ENCODE measurements around the gene POLR1B.
"Not testable (repeated sequence)": the region's sequence is repeated elsewhere in the genome, so short reads cannot be mapped to it uniquely, and the experiment has no call there.

The POLR1B gene, protein sequence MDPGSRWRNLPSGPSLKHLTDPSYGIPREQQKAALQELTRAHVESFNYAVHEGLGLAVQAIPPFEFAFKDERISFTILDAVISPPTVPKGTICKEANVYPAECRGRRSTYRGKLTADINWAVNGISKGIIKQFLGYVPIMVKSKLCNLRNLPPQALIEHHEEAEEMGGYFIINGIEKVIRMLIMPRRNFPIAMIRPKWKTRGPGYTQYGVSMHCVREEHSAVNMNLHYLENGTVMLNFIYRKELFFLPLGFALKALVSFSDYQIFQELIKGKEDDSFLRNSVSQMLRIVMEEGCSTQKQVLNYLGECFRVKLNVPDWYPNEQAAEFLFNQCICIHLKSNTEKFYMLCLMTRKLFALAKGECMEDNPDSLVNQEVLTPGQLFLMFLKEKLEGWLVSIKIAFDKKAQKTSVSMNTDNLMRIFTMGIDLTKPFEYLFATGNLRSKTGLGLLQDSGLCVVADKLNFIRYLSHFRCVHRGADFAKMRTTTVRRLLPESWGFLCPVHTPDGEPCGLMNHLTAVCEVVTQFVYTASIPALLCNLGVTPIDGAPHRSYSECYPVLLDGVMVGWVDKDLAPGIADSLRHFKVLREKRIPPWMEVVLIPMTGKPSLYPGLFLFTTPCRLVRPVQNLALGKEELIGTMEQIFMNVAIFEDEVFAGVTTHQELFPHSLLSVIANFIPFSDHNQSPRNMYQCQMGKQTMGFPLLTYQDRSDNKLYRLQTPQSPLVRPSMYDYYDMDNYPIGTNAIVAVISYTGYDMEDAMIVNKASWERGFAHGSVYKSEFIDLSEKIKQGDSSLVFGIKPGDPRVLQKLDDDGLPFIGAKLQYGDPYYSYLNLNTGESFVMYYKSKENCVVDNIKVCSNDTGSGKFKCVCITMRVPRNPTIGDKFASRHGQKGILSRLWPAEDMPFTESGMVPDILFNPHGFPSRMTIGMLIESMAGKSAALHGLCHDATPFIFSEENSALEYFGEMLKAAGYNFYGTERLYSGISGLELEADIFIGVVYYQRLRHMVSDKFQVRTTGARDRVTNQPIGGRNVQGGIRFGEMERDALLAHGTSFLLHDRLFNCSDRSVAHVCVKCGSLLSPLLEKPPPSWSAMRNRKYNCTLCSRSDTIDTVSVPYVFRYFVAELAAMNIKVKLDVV

DNA sequence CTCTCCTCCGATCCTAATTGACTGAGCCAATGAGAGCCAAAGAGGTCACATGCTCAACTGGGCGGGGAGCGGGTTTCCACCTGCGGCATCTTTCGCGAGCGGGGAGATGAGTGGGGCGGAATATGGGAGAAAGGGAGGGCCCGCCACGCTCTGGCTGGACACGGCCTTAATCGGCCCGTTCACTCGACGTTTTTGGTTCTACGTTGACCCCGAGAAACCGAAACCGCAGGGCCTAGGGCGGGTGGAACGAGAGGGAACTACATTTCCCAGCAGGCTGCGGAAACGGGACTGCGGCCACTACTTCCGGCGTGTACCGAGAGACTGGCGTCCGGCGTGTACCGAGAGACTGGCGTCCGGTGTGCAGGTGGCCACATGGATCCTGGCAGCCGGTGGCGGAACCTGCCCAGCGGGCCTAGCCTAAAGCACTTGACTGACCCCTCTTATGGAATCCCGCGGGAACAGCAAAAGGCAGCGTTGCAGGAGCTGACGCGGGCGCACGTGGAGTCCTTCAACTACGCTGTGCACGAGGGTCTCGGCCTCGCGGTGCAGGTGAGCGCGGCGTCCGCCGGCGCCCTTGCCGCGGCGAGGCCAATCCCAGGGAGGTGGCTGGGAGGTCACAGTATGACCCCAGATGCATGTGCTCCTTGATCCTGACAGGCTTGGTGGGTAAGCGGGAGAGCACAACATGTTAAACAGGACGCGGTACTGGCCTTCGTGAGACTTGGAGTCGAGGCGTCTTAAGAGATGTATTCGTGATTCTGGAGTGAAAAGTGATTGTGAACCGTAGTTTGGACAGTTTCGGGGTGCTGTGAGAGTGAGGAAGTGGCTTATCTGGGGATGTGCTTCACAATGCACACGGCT is at the start of gene POLR1B:
POLR1B (plus strand) TSS at position 343 of the 861 bp plus-strand sequence; CDS start at position 373, 30 bp downstream.
- DNase-seq: peak; percentile 57 to 73 (median 60)

DNA sequence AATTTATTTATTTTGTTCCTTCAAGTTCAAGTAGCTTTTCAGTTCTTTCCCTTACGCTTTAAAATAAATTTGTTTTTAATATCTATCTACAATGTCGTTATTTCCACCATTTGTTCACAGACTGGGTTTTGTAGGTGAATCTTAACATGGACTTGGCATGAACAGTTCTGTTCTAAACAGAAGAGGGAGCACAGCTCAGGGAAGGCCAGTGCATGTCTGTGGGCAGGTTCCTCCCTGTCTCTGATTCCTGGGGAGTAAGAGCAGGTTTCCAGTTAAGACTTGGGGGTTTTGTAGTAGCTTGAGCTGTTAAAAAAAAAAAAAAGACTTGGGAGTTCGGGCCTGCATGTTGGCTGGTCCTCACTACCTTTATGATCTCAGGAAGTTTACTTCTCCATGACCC is 49.2 kb upstream of the POLR1B start:
- DNase-seq: no peak

DNA sequence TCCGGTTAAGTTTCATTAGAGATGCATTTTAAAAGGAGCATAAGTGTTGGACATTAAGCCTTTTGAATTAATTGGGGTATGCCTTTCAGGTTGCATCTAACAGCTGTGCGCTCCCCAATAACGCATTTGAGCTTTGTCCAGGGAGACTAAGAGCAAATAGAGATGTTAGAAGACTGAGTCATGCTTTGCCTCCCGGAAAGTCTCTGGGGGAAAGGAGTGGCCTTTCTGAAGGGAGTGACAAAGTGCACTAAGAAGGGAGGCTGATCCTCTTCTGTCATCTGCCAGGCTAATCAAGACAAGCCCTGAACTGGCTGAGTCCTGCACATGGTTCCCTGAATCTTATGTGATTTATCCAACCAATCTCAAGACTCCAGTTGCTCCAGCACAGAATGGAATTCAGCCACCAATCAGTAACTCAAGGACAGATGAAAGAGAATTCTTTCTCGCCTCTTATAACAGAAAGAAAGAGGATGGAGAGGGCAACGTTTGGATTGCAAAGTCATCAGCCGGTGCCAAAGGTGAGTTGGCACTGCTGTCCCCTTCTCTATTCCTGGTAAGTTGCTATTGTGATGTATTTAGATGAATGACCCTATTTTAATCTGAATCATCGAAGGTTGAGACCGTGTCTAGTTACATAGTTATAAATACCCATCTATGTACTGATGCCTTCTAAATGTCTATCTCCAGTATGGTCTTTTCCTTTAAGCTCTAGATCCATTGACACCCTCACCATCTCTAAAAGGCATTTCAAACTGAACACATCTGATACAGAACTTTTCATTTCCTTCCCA is 48.2 kb upstream of the POLR1B start:
- DNase-seq: no peak

DNA sequence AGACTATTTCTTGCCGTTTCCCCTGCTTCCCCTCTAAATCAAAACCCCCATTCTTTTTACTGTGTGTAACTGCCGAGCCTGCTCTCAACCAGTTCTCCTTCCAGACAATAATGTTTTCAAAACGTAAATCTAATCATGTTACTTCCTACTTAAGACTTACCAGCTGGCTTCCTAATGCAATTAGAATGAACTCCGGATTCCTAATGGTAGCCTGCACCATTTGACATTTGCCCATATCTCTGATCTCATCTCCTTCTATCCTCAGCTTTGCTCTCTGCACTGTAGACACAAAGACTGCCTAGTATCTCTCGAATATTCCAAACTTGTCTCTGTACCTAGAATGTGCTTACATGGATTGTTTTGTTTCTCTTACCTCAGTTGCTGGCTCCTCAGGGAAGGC is 47.4 kb upstream of the POLR1B start:
- no peak for DNase-seq

DNA sequence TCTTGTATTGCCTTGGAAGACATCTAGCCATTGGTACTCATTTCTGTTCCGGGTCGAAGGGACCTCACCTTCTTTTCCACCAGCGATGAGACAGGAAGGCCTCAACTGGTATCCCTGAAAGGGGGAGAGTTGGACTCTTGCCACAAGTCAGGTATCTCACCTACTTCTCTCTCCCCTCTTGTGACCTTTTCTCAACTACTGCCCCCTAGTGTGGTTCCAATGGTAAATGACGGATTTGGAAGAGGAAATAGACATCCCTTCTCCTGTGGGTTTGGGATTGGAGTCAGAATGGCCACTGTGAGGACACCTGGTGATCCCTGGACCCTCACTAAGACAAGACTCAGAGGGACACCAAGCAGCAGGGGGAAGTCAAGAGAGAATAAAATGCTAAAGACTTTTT is 46.4 kb upstream of the POLR1B start:
- not testable (repeated sequence) for DNase-seq

DNA sequence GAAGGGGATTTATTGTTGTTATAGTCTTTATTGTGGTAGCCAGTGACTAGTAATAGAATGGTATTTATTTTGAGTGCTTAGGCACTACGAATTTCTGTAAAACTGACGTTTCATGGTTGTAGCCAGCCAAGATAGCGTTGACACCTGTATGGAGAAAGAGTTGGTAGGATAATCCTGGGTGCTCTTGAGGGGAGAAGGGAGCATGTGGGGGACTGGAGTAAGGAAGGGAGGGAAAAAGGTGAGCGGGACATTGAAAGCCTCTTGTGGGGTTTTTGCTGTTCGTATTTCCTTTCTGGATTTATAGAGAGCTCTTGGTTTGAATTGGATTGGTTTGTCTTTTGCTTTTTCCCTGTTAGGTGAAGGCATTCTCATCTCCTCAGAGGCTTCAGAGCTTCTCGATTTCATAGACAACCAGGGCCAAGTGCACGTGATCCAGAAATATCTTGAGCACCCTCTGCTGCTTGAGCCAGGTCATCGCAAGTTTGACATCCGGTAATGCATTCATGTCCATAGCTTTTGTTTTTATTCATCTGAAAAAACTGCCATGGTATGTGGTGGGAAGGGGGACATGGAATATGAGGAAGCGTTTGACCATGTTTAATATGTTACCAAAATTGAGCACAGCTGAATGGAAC is 41.3 kb upstream of the POLR1B start:
- DNase-seq: not testable (repeated sequence)

DNA sequence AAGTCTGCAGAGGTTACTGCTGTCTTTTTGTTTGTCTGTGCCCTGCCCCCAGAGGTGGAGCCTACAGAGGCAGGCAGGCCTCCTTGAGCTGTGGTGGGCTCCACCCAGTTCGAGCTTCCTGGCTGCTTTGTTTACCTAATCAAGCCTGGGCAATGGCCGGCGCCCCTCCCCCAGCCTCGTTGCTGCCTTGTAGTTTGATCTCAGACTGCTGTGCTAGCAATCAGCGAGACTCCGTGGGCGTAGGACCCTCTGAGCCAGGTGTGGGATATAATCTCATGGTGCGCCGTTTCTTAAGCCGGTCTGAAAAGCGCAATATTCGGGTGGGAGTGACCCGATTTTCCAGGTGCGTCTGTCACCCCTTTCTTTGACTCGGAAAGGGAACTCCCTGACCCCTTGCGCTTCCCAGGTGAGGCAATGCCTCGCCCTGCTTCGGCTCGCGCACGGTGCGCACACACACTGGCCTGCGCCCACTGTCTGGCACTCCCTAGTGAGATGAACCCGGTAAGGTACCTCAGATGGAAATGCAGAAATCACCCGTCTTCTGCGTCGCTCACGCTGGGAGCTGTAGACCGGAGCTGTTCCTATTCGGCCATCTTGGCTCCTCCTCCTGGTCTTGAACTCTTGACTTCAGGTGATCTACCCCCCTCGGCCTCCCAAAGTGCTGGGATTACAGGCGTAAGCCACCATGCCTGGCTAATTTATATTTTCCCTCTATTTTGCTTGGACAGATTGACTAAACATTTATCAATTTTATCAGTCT is 32.8 kb upstream of the POLR1B start:
- DNase-seq: not testable (repeated sequence)

DNA sequence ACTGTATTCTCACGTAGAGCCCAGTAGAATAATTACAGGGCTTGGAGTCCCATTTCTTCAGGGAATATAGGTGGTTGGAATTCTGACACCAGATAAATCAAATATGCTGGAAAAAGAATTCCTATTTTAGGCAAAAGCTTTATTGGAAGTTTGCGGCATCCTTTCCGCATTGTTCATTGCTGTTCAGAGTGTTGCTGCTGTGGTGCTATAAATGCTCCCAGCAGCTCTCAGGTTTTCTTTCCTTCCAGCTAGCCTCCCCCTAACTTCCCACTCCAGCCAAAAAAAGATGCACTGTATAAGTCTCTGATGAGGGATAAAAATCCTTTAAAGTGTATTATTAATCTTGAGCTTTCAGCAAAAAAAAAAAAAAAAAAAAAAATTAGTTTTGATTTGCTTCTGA is 25.5 kb upstream of the POLR1B start:
- no peak for DNase-seq

DNA sequence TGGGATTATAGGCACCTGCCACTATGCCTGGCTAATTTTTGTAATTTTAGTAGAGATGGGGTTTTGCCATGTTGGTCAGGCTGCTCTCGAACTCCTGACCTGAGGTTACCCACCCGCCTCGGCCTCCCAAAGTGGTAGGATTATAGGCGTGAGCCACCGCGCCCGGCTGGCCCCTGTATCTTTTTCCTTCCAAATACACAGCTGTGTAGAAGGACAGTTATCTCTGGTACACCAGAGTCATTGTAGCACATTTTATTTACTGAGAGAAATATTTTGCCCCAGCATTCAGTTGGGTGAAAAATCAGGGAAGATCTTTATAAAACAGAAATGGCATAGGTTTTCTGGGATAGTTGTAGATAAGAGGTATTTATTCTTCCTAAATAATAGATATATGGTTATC is 23.5 kb upstream of the POLR1B start:
- DNase-seq: no peak

DNA sequence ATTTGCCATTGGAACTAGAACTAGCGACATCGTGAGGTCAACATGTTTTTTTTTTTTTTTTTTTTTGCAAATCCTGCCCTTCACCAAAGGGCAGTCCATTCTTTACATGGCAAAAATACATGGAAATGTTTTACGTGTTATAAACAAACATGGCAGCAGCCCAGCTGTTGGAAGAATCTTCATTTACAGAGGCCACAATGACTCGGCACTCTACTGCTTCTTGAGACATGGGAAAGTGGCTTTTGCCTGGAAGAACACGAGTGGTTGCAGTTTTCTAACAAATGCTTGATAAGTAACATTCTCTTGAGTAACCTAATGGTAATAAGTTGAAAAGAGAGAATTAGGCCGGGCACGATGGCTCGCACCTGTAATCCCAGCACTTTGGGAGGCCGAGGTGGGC is 22.8 kb upstream of the POLR1B start:
- DNase-seq: no peak

DNA sequence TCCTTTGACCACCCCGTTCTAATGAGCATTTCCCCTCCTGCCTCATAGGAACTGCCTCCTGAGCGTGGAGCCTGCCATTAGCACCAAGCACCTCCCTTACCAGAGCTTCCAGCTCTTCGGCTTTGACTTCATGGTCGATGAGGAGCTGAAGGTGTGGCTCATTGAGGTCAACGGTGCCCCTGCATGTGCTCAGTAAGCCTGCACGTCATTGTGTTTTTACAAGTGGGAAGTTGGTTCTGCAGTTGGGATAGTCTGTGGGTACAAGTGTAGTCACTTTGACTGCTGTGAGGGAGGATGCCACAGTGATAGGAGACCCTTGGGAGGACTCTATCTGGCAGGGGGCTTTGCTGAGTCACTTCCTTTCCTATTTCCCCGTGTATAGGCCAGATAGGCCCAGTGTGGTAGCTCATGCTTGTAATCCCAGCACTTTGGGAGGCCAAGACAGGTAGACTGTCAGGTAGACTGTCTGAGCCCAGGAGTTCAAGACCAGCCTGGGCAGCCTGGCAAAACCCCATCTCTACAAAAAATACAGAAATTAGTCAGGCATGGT is 22.0 kb upstream of the POLR1B start:
- DNase-seq: no peak

DNA sequence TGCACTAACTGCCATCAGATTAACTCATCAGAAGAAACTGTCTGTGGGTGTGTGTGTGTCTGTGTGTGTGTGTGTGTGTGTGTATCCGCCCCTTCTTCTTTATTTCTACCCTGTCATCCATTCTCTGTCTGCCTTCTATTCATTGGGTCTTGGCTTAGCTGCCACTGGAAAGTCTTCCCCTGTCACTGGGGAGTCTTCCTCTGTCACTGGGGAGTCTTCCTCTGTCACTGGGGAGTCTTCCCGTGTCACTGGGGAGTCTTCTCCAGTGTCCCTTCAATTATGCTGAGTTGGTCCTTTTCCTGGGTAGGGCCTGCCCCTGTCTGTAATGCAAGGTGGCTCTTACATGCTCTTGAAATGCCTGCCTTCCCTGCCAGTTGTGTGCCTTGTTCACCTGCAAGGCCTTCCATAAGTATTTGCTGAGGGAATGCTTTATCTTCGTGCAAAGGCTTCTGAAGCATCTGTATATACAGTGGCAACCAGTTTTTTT is 18.9 kb upstream of the POLR1B start:
- DNase-seq: no peak

DNA sequence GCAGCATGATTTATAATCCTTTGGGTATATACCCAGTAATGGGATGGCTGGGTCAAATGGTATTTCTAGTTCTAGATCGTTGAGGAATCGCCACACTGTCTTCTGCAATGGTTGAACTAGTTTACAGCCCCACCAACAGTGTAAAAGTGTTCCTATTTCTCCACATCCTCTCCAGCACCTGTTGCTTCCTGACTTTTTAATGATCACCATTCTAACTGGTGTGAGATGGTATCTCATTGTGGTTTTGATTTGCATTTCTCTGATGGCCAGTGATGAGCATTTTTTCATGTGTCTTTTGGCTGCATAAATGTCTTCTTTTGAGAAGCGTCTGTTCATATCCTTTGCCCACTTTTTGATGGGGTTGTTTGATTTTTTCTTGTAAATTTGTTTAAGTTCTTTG is 18.0 kb upstream of the POLR1B start:
- not testable (repeated sequence) for DNase-seq

DNA sequence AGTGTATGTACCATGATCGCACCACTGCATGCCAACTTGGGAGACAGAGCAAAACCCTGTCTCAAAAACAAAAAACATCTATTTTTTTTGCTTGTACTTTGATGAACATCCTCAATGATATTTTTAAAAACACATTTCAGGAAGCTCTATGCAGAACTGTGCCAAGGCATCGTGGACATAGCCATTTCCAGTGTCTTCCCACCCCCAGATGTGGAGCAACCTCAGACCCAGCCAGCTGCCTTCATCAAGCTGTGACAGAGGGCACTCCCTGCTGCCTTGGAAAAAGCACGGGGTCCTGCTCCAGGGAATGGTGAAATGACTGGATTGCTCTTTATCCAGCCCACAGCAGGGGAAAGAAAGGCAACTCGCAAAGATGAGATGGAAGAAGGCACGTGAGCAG is 13.7 kb upstream of the POLR1B start:
- DNase-seq: no peak

DNA sequence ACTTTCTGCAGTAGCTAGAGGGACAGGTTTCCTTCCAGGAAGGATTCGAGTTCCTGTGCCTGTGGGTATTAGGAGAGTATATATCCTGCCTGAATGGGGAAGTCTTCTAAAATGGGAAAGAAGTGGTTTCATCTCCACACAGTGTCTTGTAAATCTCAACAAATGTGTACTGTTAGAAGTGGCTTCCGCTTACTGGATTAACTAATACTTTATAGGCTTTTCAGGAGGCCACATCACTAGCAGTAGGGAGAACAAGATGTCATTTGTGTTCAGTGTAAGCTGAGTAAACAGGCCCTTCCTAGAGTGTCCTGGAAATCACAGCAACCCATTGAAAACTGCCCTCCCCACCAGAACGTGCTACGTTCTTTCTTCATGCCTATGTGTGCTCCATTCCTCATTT is 12.5 kb upstream of the POLR1B start:
- no peak for DNase-seq

DNA sequence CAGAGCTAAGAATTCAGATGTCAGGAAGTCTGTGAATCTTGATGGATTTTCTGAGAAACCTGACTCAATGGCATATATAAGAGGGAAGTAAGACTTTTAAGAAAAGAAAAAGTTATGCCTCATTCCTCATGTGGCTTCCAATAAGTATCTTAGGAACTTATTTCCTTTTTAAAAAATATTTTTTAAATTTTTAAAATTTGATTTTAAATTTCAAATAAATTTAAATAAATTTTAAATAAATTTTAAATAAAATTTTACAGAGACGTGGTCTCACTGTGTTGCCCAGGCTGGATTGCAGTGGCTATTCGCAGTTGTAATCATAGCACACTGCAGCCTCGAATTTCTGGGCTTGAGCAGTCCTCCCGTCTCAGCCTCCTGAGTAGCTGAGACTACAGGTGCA is 11.5 kb upstream of the POLR1B start:
- DNase-seq: no peak

DNA sequence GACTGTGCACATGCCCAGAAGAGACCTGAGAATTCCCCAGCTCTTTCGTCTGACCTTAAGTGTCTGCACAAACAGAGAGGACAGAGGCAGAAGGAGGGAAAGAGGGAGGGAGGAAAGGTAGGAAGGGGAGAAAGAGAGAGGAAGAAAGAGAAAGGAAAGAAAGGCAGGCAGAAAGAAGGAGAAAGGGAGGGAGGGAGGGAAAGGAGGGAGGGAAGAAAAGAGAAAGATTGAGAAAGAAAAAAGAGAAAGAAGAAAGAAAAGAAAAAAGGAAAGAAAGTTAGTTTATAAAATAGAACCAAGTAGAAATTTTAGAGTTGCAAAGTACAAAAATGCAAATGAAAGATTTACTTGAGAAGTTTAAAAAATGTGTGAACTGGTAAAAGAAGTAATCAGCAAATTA is 7.4 kb upstream of the POLR1B start:
- no peak for DNase-seq

DNA sequence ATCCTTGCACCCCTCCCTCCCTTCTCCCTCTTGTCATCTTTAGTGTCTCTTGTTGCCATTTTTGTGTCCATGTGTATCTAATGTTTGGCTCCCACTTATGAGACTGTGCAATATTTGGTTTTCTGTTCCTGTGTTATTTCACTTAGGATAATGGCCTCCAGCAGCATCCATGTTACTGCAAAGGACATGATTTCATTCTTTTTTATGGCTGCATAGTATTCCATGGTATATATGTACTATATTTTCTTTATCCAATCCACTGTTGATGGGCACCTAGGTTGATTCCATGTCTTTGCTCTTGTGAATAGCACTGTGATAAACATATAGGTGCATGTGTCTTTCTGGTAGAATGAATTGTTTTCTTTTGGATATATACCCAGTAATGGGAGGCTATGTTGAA is 5.6 kb upstream of the POLR1B start:
- DNase-seq: not testable (repeated sequence)

DNA sequence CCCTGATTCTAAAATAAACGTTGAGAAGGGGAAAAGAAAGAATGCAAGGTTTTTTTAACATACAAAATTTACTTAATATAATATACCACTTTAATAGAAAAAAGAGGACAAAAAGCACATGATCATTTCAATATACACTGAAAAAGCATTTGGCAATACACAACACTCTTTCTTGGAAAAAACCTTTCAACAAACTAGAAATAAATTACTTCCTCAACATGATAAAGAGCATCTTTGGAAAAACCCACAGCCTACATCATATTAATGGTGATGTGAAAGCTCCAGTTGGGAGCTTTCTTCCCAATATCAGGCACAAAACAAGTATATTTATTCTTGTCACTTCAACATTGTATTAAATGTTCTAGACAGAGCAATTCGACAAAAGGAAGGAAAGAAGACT is 3.0 kb upstream of the POLR1B start:
- DNase-seq: no peak

DNA sequence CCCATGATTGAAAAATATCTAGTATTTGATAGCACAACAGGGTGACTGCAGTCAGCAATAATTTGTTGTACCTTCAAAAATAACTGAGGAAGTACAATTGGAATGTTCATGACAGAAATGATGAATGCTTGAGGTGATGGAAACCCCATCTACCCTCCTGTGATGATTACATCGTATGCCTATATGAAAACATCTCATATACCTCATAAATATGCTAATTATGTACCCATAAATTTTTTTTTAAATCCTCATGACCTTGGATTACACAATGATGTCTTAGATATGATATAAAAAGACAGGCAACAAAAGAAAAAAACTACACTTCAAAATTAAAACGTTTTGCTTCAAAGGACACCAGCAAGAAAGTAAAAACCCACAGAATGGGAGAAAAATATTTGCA is 1.4 kb upstream of the POLR1B start:
- no peak for DNase-seq
